ENCODE measurements around the gene ERVFRD-1. TPM values are rescaled to one million over a fixed set of nuclear protein-coding genes. Genes with fewer than 3 reads are reported as not detected.
"Not testable (repeated sequence)": the region's sequence is repeated elsewhere in the genome, so short reads cannot be mapped to it uniquely, and the experiment has no call there.

Gene ERVFRD-1
- total RNA-seq, 1 donor from 2014 or later: 0.05 TPM

GRCh38 chr6:11094411-11094851, 17.1 kb downstream of the ERVFRD-1 start:
- intact Hi-C loops (cut with DNase I): no loop called here
- ATAC-seq (ENCODE audit: poor library complexity) (peak; percentile 20), DNase-seq (peak; percentile 59)

- intact Hi-C loops (cut with DNase I): no loop called here
- peak; percentile 99 for ATAC-seq (ENCODE audit: poor library complexity)
- peak; percentile 99 for DNase-seq
Measured at GRCh38 chr6:11093626-11094410, 17.7 kb downstream of the ERVFRD-1 start, which contains the start of gene SMIM13. Gene SMIM13 (plus strand): TSS chr6:11093834. CDS start chr6:11094314, 480 bp downstream.

GRCh38 chr6:11093376-11093625, 18.2 kb downstream of the ERVFRD-1 start:
- no peak for DNase-seq

GRCh38 chr6:11092668-11093375, 18.7 kb downstream of the ERVFRD-1 start:
- ATAC-seq (ENCODE audit: poor library complexity): peak; percentile 16
- no peak for DNase-seq
- intact Hi-C loops (cut with DNase I): no loop called here

More at GRCh38 chr6:11093376-11093625, 18.2 kb downstream of the ERVFRD-1 start:
- intact Hi-C loops (cut with DNase I): no loop called here
- peak; percentile 28 for ATAC-seq (ENCODE audit: poor library complexity)

- DNase-seq; ATAC-seq (ENCODE audit: poor library complexity); intact Hi-C loops (cut with DNase I): not testable (repeated sequence)
Measured at GRCh38 chr6:11091141-11091540, 20.4 kb downstream of the ERVFRD-1 start.

- intact Hi-C loops (cut with DNase I): no loop called here
- DNase-seq (no peak), ATAC-seq (ENCODE audit: poor library complexity) (no peak)
Measured at GRCh38 chr6:11089695-11090094, 21.8 kb downstream of the ERVFRD-1 start.

- ATAC-seq (ENCODE audit: poor library complexity); DNase-seq; intact Hi-C loops (cut with DNase I): not testable (repeated sequence)
Measured at GRCh38 chr6:11087141-11087812, 24.2 kb downstream of the ERVFRD-1 start.

GRCh38 chr6:11085758-11086435, 25.6 kb downstream of the ERVFRD-1 start:
- intact Hi-C loops (cut with DNase I): no loop called here
- ATAC-seq (ENCODE audit: poor library complexity) (no peak), DNase-seq (no peak)

- ATAC-seq (ENCODE audit: poor library complexity) (no peak), DNase-seq (no peak)
- intact Hi-C loops (cut with DNase I): no loop called here
Measured at GRCh38 chr6:11083956-11084355, 27.6 kb downstream of the ERVFRD-1 start.

GRCh38 chr6:11083491-11083890, 28.0 kb downstream of the ERVFRD-1 start:
- DNase-seq: no peak
- ATAC-seq (ENCODE audit: poor library complexity): no peak
- intact Hi-C loops (cut with DNase I): no loop called here

GRCh38 chr6:11080296-11080695, 31.2 kb downstream of the ERVFRD-1 start:
- intact Hi-C loops (cut with DNase I): no loop called here
- DNase-seq: no peak
- no peak for ATAC-seq (ENCODE audit: poor library complexity)

- DNase-seq (no peak), ATAC-seq (ENCODE audit: poor library complexity) (no peak)
- intact Hi-C loops (cut with DNase I): no loop called here
Measured at GRCh38 chr6:11078266-11078665, 33.3 kb downstream of the ERVFRD-1 start.

- ATAC-seq (ENCODE audit: poor library complexity) (no peak), DNase-seq (no peak)
- intact Hi-C loops (cut with DNase I): no loop called here
Measured at GRCh38 chr6:11076540-11076939, 35.0 kb downstream of the ERVFRD-1 start.

- intact Hi-C loops (cut with DNase I): no loop called here
- DNase-seq (no peak), ATAC-seq (ENCODE audit: poor library complexity) (no peak)
Measured at GRCh38 chr6:11072101-11072500, 39.4 kb downstream of the ERVFRD-1 start.

- ATAC-seq (ENCODE audit: poor library complexity) (no peak), DNase-seq (no peak)
- intact Hi-C loops (cut with DNase I): loop anchor here (5.0 to 10.0 kb wide), 2 partner anchors 117 to 595 kb away; no protein-coding TSS in a partner anchor
Measured at GRCh38 chr6:11069760-11070159, 41.8 kb downstream of the ERVFRD-1 start.

- no peak for ATAC-seq (ENCODE audit: poor library complexity)
- DNase-seq: no peak
- intact Hi-C loops (cut with DNase I): loop anchor here (5.0 to 10.0 kb wide), 2 partner anchors 115 to 593 kb away; no protein-coding TSS in a partner anchor
Measured at GRCh38 chr6:11067348-11067747, 44.2 kb downstream of the ERVFRD-1 start.

GRCh38 chr6:11066505-11067347, 44.8 kb downstream of the ERVFRD-1 start:
- no peak for ATAC-seq (ENCODE audit: poor library complexity)
- DNase-seq: no peak
- intact Hi-C loops (cut with DNase I): loop anchor here (5.0 to 10.0 kb wide), 2 partner anchors 114 to 592 kb away; no protein-coding TSS in a partner anchor
